Head of caudate nucleus (tissue), 42 donors: ENCODE measurements around the gene HBQ1.
A peak's percentile ranks its signal among the peaks of the same experiment; 100 is the strongest.
"Not testable (repeated sequence)": the region's sequence is repeated elsewhere in the genome, so short reads cannot be mapped to it uniquely, and the experiment has no call there.

Source experiments
- DNase-seq, 42 donors: peaks; one replicate each; pipeline versions ENCODE4 v3.0.0 to v3.0.0-alpha.2; 2020 to 2021; ENCODE audit warnings: mixed read lengths in 7 of 42
- intact Hi-C: fragments of 100-400 bp; cut with DNase I; formaldehyde crosslinking; loops from one replicate; pipeline ENCODE4 v1.15.0; 2022

HBQ1 gene

GRCh38 chr16:159136-159849 is 21.0 kb upstream of the HBQ1 start:
- no peak for DNase-seq
- intact Hi-C loops = no loop called here

- intact Hi-C loops = not testable (repeated sequence)
These were observed 20.0 kb upstream of the HBQ1 start for GRCh38 chr16:160242-160641.

GRCh38 chr16:160691-161190 is 19.5 kb upstream of the HBQ1 start:
- no peak for DNase-seq
- intact Hi-C loops = no loop called here

More at GRCh38 chr16:160242-160641, 20.0 kb upstream of the HBQ1 start:
- not testable (repeated sequence) for DNase-seq

- intact Hi-C loops = no loop called here
- no peak for DNase-seq
These were observed 17.8 kb upstream of the HBQ1 start for GRCh38 chr16:162271-162991.

GRCh38 chr16:163139-163538 is 17.1 kb upstream of the HBQ1 start:
- DNase-seq, intact Hi-C loops: not testable (repeated sequence)

- DNase-seq, intact Hi-C loops: not testable (repeated sequence)
These were observed 16.6 kb upstream of the HBQ1 start for GRCh38 chr16:163696-164095.

GRCh38 chr16:164134-164823 is 16.0 kb upstream of the HBQ1 start:
- DNase-seq, intact Hi-C loops: not testable (repeated sequence)

GRCh38 chr16:164827-165538 is 15.3 kb upstream of the HBQ1 start:
- no peak for DNase-seq
- intact Hi-C loops = no loop called here

GRCh38 chr16:165539-166374 is 14.5 kb upstream of the HBQ1 start, which contains the start of gene HBM:
TSS of gene HBM (plus strand) at chr16:165978. CDS start at chr16:165998, 20 bp downstream.
- DNase-seq = peak in 2 of 42 donors; percentile 17 to 33
- intact Hi-C loops = no loop called here

GRCh38 chr16:166375-167121 is 13.7 kb upstream of the HBQ1 start:
- DNase-seq = no peak
- intact Hi-C loops = no loop called here

- no peak for DNase-seq
- intact Hi-C loops = no loop called here
These were observed 13.1 kb upstream of the HBQ1 start for GRCh38 chr16:167122-167690.

- DNase-seq = no peak
- intact Hi-C loops = no loop called here
These were observed 11.8 kb upstream of the HBQ1 start for GRCh38 chr16:168424-168823.

GRCh38 chr16:169014-169413 is 11.2 kb upstream of the HBQ1 start:
- DNase-seq = no peak
- intact Hi-C loops = no loop called here

- intact Hi-C loops = not testable (repeated sequence)
These were observed 10.2 kb upstream of the HBQ1 start for GRCh38 chr16:170088-170507.

GRCh38 chr16:170788-171187 is 9.5 kb upstream of the HBQ1 start:
- intact Hi-C loops = no loop called here
- no peak for DNase-seq

More at GRCh38 chr16:170088-170507, 10.2 kb upstream of the HBQ1 start:
- DNase-seq = not testable (repeated sequence)

GRCh38 chr16:172374-172941 is 7.8 kb upstream of the HBQ1 start, which contains the start of gene HBA2:
TSS of gene HBA2 (plus strand) at chr16:172876. CDS start at chr16:172913, 37 bp downstream.
- DNase-seq, intact Hi-C loops: not testable (repeated sequence)
